Measurements from ENCODE around the gene DNAAF2.

DNAAF2 gene

DNA sequence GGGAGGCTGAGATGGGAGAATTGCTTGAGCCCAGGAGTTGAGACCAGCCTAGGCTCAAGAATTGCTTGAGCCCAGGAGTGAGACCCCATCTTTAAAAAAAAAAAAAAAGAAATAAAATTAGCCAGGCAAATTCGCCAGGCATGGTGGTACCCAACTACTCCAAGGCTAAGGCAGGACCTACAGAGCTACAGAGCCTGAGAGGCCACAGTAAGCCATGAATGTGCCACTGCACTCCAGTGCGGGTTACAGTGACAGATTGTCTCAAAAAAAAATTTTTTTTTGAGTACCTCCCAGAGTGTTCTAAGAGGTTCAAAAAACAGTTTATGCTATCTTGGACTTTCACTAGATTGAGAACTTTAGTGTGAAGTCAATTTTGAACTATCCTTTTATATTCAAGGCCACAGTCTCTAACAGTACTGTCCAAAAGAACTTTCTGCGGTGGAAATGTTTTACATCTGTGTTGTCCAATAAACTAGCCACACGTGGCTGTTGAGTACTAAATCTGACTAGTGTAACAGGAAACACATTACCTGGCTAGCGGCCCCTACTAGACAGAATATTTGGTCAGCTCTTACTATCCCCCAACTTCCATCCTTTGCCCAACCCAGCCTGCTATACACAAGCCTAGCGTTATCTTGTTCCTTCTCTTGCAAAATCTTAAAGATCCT is 17.1 kb downstream of the DNAAF2 start:
- peaks cover 25% of the 10 kb centered on the region; the same call in 1 of the 2 replicates for H4K20me1 ChIP-seq (ENCODE audit: control insufficient read depth, insufficient read depth, low read depth, low read length)
- 0 out of 2 replicates have a peak overlapping the region, but pooled peaks have one; percentile 1 for H3K27ac ChIP-seq (ENCODE audit: low read depth, low read length)
- H3K4me1 ChIP-seq (ENCODE audit: control insufficient read depth, low read length), result peaks cover 28% of the 10 kb centered on the region
- H3F3A ChIP-seq (ENCODE audit: control insufficient read depth, insufficient read depth), result peaks cover 37% of the 10 kb centered on the region
- no peak for TF ChIP-seq EZH2phosphoT487 (IDR thresholded peaks at IDR 0.05; ENCODE audit: borderline replicate concordance, low read length)
- TF ChIP-seq, protein P1, sequence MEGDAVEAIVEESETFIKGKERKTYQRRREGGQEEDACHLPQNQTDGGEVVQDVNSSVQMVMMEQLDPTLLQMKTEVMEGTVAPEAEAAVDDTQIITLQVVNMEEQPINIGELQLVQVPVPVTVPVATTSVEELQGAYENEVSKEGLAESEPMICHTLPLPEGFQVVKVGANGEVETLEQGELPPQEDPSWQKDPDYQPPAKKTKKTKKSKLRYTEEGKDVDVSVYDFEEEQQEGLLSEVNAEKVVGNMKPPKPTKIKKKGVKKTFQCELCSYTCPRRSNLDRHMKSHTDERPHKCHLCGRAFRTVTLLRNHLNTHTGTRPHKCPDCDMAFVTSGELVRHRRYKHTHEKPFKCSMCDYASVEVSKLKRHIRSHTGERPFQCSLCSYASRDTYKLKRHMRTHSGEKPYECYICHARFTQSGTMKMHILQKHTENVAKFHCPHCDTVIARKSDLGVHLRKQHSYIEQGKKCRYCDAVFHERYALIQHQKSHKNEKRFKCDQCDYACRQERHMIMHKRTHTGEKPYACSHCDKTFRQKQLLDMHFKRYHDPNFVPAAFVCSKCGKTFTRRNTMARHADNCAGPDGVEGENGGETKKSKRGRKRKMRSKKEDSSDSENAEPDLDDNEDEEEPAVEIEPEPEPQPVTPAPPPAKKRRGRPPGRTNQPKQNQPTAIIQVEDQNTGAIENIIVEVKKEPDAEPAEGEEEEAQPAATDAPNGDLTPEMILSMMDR (IDR thresholded peaks at IDR 0.05; ENCODE audit: low read depth, low read length, poor library complexity, severe bottlenecking), result no peak
- H3K4me2 ChIP-seq (ENCODE audit: low read length), result peak overlapping the region; percentile 85
- no peak overlapping the region; the same call in 1 of the 2 replicates for H3K4me3 ChIP-seq (ENCODE audit: low read length)
- no peaks in the 10 kb centered on the region for H3K9me2 ChIP-seq (replicated peaks; ENCODE audit: control insufficient read depth, low read length)
- H3K9me3 ChIP-seq (ENCODE audit: control insufficient read depth, insufficient read depth, low read length), result no peaks in the 10 kb centered on the region
- peaks cover 82% of the 10 kb centered on the region for H3K36me3 ChIP-seq (ENCODE audit: control insufficient read depth, low read length)
- peaks cover 85% of the 10 kb centered on the region for H3K79me2 ChIP-seq (ENCODE audit: control insufficient read depth, low read length)
- H3K27me3 ChIP-seq (ENCODE audit: control insufficient read depth, low read length), result no peaks in the 10 kb centered on the region

DNA sequence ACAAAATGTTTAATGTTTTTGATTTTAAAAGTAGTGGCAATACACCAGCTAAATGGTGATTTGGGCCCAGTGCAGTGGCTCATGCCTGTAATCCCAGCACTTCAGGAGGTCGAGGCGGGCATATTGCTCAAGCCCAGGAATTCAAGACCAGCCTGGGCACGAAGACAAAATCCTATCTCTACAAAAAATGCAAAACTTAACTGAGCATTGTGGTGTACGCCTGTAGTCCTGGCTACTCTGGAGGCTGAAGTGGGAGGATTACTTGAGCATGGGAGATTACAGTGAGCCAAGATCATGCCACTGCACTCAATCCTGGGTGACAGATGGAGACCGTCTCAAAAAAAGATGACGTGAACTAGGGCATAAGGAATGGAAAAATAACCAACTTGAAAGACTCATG is 19.3 kb downstream of the DNAAF2 start:
- no peaks in the 10 kb centered on the region for H3K27me3 ChIP-seq (ENCODE audit: control insufficient read depth, low read length)
- H3K9me3 ChIP-seq (ENCODE audit: control insufficient read depth, insufficient read depth, low read length), result no peaks in the 10 kb centered on the region
- TF ChIP-seq EZH2phosphoT487 (IDR thresholded peaks at IDR 0.05; ENCODE audit: borderline replicate concordance, low read length), result no peak
- TF ChIP-seq, protein P1 (IDR thresholded peaks at IDR 0.05; ENCODE audit: low read depth, low read length, poor library complexity, severe bottlenecking), result no peak
- no peaks in the 10 kb centered on the region for H3K9me2 ChIP-seq (replicated peaks; ENCODE audit: control insufficient read depth, low read length)
- no peak overlapping the region for H3K4me3 ChIP-seq (ENCODE audit: low read length)
- peaks cover 9% of the 10 kb centered on the region; the same call in 1 of the 2 replicates for H4K20me1 ChIP-seq (ENCODE audit: control insufficient read depth, insufficient read depth, low read depth, low read length)
- H3K27ac ChIP-seq (ENCODE audit: low read depth, low read length), result no peak overlapping the region
- peaks cover 84% of the 10 kb centered on the region for H3K79me2 ChIP-seq (ENCODE audit: control insufficient read depth, low read length)
- H3K36me3 ChIP-seq (ENCODE audit: control insufficient read depth, low read length), result peaks cover 80% of the 10 kb centered on the region
- H3F3A ChIP-seq (ENCODE audit: control insufficient read depth, insufficient read depth), result peaks cover 44% of the 10 kb centered on the region
- peaks cover 32% of the 10 kb centered on the region for H3K4me1 ChIP-seq (ENCODE audit: control insufficient read depth, low read length)
- no peak overlapping the region for H3K4me2 ChIP-seq (ENCODE audit: low read length)

DNA sequence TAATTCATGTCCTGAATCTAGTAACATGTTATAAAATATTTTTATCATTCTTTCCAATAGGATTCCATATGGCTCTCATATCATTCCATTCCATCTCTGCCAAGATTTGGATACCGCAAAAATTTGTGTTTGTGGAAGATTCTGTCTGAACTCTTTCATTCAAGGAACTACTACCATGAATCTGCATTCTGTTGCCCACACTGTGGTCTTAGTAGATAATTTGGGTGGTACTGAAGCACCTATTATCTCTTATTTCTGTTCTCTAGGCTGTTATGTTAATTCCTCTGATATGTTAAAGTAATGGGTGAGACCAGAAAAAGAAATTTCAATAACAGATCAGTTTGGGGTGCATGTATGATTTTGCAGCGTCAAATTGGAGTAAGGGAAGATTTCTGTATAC is 20.8 kb downstream of the DNAAF2 start:
- no peaks in the 10 kb centered on the region for H3K9me3 ChIP-seq (ENCODE audit: control insufficient read depth, insufficient read depth, low read length)
- H3K36me3 ChIP-seq (ENCODE audit: control insufficient read depth, low read length), result peaks cover 78% of the 10 kb centered on the region

More for the DNA sequence above, 20.8 kb downstream of the DNAAF2 start:
- Histone ChIP-seq H3K4me1 (ENCODE audit: control insufficient read depth, low read length) (peaks cover 37% of the 10 kb centered on the region), H3K27ac (ENCODE audit: low read depth, low read length) (no peak overlapping the region), H3K27me3 (ENCODE audit: control insufficient read depth, low read length) (no peaks in the 10 kb centered on the region), H3K79me2 (ENCODE audit: control insufficient read depth, low read length) (peaks cover 85% of the 10 kb centered on the region), H3K4me2 (ENCODE audit: low read length) (no peak overlapping the region), H3F3A (ENCODE audit: control insufficient read depth, insufficient read depth) (peaks cover 44% of the 10 kb centered on the region), H4K20me1 (ENCODE audit: control insufficient read depth, insufficient read depth, low read depth, low read length) (0 out of 2 replicates have a peak, but pooled peaks cover 5% of the 10 kb centered on the region), H3K9me2 (replicated peaks; ENCODE audit: control insufficient read depth, low read length) (no peaks in the 10 kb centered on the region), H3K4me3 (ENCODE audit: low read length) (no peak overlapping the region)
- TF ChIP-seq, protein P1 (IDR thresholded peaks at IDR 0.05; ENCODE audit: low read depth, low read length, poor library complexity, severe bottlenecking), result no peak
